Measurements from ENCODE around the gene FOXO6. TPM values are rescaled to one million over a fixed set of nuclear protein-coding genes. Genes with fewer than 3 reads are reported as not detected.

The FOXO6 gene
- total RNA-seq, 6 experiments from 2014 or later = 0.12 to 0.55 (median 0.54) TPM; not detected in 3

- Histone ChIP-seq H3K27ac (no peak overlapping the region), H3K4me1 (no peaks in the 10 kb centered on the region), H3K4me3 (no peak overlapping the region), H3K36me3 (no peaks in the 10 kb centered on the region), H3K9me3 (no peaks in the 10 kb centered on the region), H3K27me3 (no peaks in the 10 kb centered on the region)
- DNase-seq (no peak), ATAC-seq (no peak)
- intact Hi-C loops (cut with DNase I) = loop anchor here in 1 of 2 donors (5.0 kb wide), 1 partner anchor 145 kb away; no protein-coding TSS in a partner anchor
- WGBS (ENCODE audit: insufficient coverage, low coverage, low lambda C conversion rate, missing lambda C conversion rate) = 76% methylated on average over 6 of the region's 6 CpGs
- TF ChIP-seq POLR2A (IDR thresholded peaks at IDR 0.05) = no peak
- TF ChIP-seq, protein P1, sequence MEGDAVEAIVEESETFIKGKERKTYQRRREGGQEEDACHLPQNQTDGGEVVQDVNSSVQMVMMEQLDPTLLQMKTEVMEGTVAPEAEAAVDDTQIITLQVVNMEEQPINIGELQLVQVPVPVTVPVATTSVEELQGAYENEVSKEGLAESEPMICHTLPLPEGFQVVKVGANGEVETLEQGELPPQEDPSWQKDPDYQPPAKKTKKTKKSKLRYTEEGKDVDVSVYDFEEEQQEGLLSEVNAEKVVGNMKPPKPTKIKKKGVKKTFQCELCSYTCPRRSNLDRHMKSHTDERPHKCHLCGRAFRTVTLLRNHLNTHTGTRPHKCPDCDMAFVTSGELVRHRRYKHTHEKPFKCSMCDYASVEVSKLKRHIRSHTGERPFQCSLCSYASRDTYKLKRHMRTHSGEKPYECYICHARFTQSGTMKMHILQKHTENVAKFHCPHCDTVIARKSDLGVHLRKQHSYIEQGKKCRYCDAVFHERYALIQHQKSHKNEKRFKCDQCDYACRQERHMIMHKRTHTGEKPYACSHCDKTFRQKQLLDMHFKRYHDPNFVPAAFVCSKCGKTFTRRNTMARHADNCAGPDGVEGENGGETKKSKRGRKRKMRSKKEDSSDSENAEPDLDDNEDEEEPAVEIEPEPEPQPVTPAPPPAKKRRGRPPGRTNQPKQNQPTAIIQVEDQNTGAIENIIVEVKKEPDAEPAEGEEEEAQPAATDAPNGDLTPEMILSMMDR (IDR thresholded peaks at IDR 0.05) = no peak
These were observed 56.5 kb downstream of the FOXO6 start for GRCh38 chr1:41417746-41418145.

DNA sequence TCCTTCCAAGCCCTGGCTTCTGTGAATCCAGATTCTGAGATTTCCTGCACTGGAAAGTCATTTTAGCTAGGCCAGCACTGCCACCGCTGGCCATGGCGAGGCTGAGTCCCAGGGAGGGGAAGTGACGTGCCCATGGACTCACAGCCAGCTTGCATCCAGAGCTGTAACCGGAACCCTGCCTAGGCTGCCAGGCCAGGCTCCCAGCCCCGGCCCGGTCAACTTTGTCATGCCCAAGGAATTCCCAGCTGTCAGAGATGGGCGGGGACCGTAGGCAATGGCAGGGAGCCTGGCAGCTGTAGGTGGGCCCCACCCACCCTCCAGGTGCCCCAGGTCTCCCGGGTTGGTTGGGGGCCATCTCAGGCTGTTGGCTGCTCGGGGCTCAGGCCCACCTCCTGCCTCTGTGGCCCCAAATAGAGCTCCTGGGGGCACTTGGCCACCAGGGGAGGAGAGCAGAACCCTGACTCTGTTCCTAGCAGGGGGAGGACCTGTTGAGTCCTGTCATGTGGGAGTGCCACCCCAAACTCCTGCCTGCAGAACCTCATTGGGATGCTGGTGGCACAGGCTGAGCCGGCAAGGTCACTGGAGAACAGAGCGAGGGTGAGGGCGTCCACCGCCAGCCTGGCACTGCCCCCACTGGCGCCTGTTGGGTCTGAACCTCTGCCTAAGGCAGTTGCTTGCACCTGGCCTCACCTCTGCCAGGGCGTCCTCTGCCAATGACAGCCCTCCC, 57.8 kb downstream of the FOXO6 start:
- no peak for DNase-seq
- H3K27me3 ChIP-seq = no peaks in the 10 kb centered on the region
- TF ChIP-seq, protein P1 (IDR thresholded peaks at IDR 0.05) = no peak
- TF ChIP-seq POLR2A (IDR thresholded peaks at IDR 0.05) = no peak

GRCh38 chr1:41419584-41420295, 58.5 kb downstream of the FOXO6 start:
- TF ChIP-seq, protein P1 (IDR thresholded peaks at IDR 0.05) = no peak
- TF ChIP-seq POLR2A (IDR thresholded peaks at IDR 0.05) = no peak
- Histone ChIP-seq H3K4me3 (no peak overlapping the region), H3K36me3 (no peaks in the 10 kb centered on the region), H3K4me1 (no peaks in the 10 kb centered on the region), H3K9me3 (no peaks in the 10 kb centered on the region), H3K27me3 (no peaks in the 10 kb centered on the region), H3K27ac (no peak overlapping the region)
- intact Hi-C loops (cut with DNase I) = loop anchor here in 1 of 2 donors (5.0 kb wide), 1 partner anchor 147 kb away; no protein-coding TSS in a partner anchor
- WGBS (ENCODE audit: insufficient coverage, low coverage, low lambda C conversion rate, missing lambda C conversion rate) = 67% methylated on average over 3 of the region's 8 CpGs
- no peak for ATAC-seq
- no peak for DNase-seq

More for the DNA sequence above, 57.8 kb downstream of the FOXO6 start:
- ATAC-seq = peak in 2 of 4 donors; percentile 13 to 43
- intact Hi-C loops (cut with DNase I) = loop anchor here in 1 of 2 donors (5.0 kb wide), 1 partner anchor 147 kb away; no protein-coding TSS in a partner anchor
- no peaks in the 10 kb centered on the region for H3K4me1 ChIP-seq
- H3K36me3 ChIP-seq = no peaks in the 10 kb centered on the region
- WGBS (ENCODE audit: insufficient coverage, low coverage, low lambda C conversion rate, missing lambda C conversion rate) = 68% methylated on average over 3 of the region's 16 CpGs
- H3K4me3 ChIP-seq = no peak overlapping the region
- no peaks in the 10 kb centered on the region for H3K9me3 ChIP-seq
- no peak overlapping the region for H3K27ac ChIP-seq

- Histone ChIP-seq H3K27me3 (no peaks in the 10 kb centered on the region), H3K36me3 (no peaks in the 10 kb centered on the region), H3K4me1 (no peaks in the 10 kb centered on the region), H3K9me3 (no peaks in the 10 kb centered on the region), H3K4me3 (no peak overlapping the region), H3K27ac (no peak overlapping the region)
- WGBS (ENCODE audit: insufficient coverage, low coverage, low lambda C conversion rate, missing lambda C conversion rate) = no CpG with 5 or more reads among the region's 4 CpGs
- ATAC-seq (no peak), DNase-seq (no peak)
- intact Hi-C loops (cut with DNase I) = no loop called here
- TF ChIP-seq, protein P1 (IDR thresholded peaks at IDR 0.05) = no peak
- TF ChIP-seq POLR2A (IDR thresholded peaks at IDR 0.05) = no peak
These were observed 59.1 kb downstream of the FOXO6 start for GRCh38 chr1:41420351-41420750.

Measured in right lobe of liver (tissue), 6 donors.